ENCODE data around the gene PEX26.
A peak's percentile ranks its signal among the peaks of the same experiment; 100 is the strongest.
"Not testable (repeated sequence)": the region's sequence is repeated elsewhere in the genome, so short reads cannot be mapped to it uniquely, and the experiment has no call there.

Gene PEX26

GRCh38 chr22:18056807-18057474 lies 20.8 kb upstream of the PEX26 start:
- no peak for DNase-seq

GRCh38 chr22:18057568-18058209 lies 20.1 kb upstream of the PEX26 start:
- DNase-seq: no peak

- no peak for DNase-seq
Observed at GRCh38 chr22:18058371-18059093, 19.3 kb upstream of the PEX26 start.

GRCh38 chr22:18059094-18059417 lies 18.7 kb upstream of the PEX26 start:
- DNase-seq: no peak

GRCh38 chr22:18059473-18059872 lies 18.3 kb upstream of the PEX26 start:
- DNase-seq: no peak

- DNase-seq: no peak
Observed at GRCh38 chr22:18059991-18060390, 17.8 kb upstream of the PEX26 start.

GRCh38 chr22:18060646-18061620 lies 16.9 kb upstream of the PEX26 start:
- no peak for DNase-seq

- DNase-seq: no peak
Observed at GRCh38 chr22:18062421-18062820, 15.4 kb upstream of the PEX26 start.

- no peak for DNase-seq
Observed at GRCh38 chr22:18063306-18063705, 14.5 kb upstream of the PEX26 start.

GRCh38 chr22:18063715-18064114 lies 14.1 kb upstream of the PEX26 start:
- DNase-seq: not testable (repeated sequence)

- no peak for DNase-seq
Observed at GRCh38 chr22:18064636-18065035, 13.2 kb upstream of the PEX26 start.

- no peak for DNase-seq
Observed at GRCh38 chr22:18065256-18065655, 12.5 kb upstream of the PEX26 start.

GRCh38 chr22:18066181-18066859 lies 11.5 kb upstream of the PEX26 start:
- no peak for DNase-seq

GRCh38 chr22:18067121-18067520 lies 10.7 kb upstream of the PEX26 start:
- DNase-seq: no peak

GRCh38 chr22:18067548-18068341 lies 10.0 kb upstream of the PEX26 start:
- DNase-seq: no peak

GRCh38 chr22:18068381-18068988 lies 9.3 kb upstream of the PEX26 start:
- no peak for DNase-seq

- DNase-seq: no peak
Observed at GRCh38 chr22:18069041-18069440, 8.7 kb upstream of the PEX26 start.

GRCh38 chr22:18070041-18070440 lies 7.7 kb upstream of the PEX26 start:
- DNase-seq: peak; percentile 5

GRCh38 chr22:18070556-18071306 lies 7.1 kb upstream of the PEX26 start:
- DNase-seq: peak; percentile 52

- DNase-seq: not testable (repeated sequence)
Observed at GRCh38 chr22:18071307-18071967, 6.4 kb upstream of the PEX26 start.

Data from NCI-H146 (cell line).